Lung (tissue), 12 donors: ENCODE data around the gene CDCP2. TPM values are rescaled to one million over a fixed set of nuclear protein-coding genes. Genes with fewer than 3 reads are reported as not detected.

ENCODE experiments used
- ATAC-seq: fragments of 200-7000 bp; cut with Tn5 transposase; one replicate; pipeline ENCODE4 v1.9.1; 2020; ENCODE audit warnings: moderate number of reproducible peaks; ENCODE audit not compliant: insufficient read depth, low FRiP score
- DNase-seq, 3 donors: peaks; one replicate each; pipeline ENCODE4 v3.0.0-alpha.2; 2013 to 2017
- H3K27ac ChIP-seq, 2 donors: one replicate each; pipeline ENCODE4 v1.5.1; 2013; ENCODE audit warnings: mild to moderate bottlenecking in 2 of 2, moderate library complexity in 2 of 2, control low read depth in 1 of 2, inconsistent platforms in 1 of 2, low read depth in 1 of 2, low read length in 1 of 2
- H3K27me3 ChIP-seq, 3 donors: one replicate each; pipeline ENCODE4 v1.5.1; 2013; ENCODE audit warnings: low read length in 2 of 3; ENCODE audit not compliant: control insufficient read depth in 3 of 3, insufficient read depth in 3 of 3
- H3K36me3 ChIP-seq, 4 donors: one replicate each; pipeline ENCODE4 v1.5.1; 2013; ENCODE audit warnings: low read length in 4 of 4, mild to moderate bottlenecking in 1 of 4, moderate library complexity in 1 of 4; ENCODE audit not compliant: control insufficient read depth in 4 of 4, insufficient read depth in 4 of 4
- H3K4me1 ChIP-seq, 5 donors: one replicate each; pipeline ENCODE4 v1.5.1; 2013; ENCODE audit warnings: low read length in 5 of 5, mild to moderate bottlenecking in 2 of 5, moderate library complexity in 1 of 5; ENCODE audit not compliant: control insufficient read depth in 5 of 5, insufficient read depth in 5 of 5
- H3K4me3 ChIP-seq: one replicate; pipeline ENCODE4 v1.5.1; 2013; ENCODE audit warnings: mild to moderate bottlenecking, control low read depth, moderate library complexity
- H3K9ac ChIP-seq, 2 donors: one replicate each; pipeline ENCODE4 v1.5.1; 2013; ENCODE audit warnings: low read length in 2 of 2, control low read depth in 1 of 2; ENCODE audit not compliant: insufficient read depth in 1 of 2
- H3K9me3 ChIP-seq, 4 donors: one replicate each; pipeline ENCODE4 v1.5.1; 2013; ENCODE audit warnings: low read length in 3 of 4, mild to moderate bottlenecking in 1 of 4, moderate library complexity in 1 of 4; ENCODE audit not compliant: control insufficient read depth in 4 of 4, insufficient read depth in 3 of 4
- WGBS, 2 donors: extraction: QIAGEN DNeasy Blood & Tissue Kit; methylation state at CpG; one replicate each; pipeline ENCODE4 v1.1.7; 2013; 5-methylcytosine and 5-hydroxymethylcytosine counted together
- polyA plus RNA-seq, 2 donors: library from polyadenylated mRNA; stranded (reverse); fragments of 200-250 nt; gene quantifications; one replicate each; pipeline ENCODE4 v1.2.1, GENCODE V29; 2013
- total RNA-seq, 2 donors: library from RNA; depleted of rRNA in 1 of 2; stranded (reverse); fragments of >200 nt in 1 of 2; gene quantifications; one replicate each; pipeline ENCODE4 v1.2.1, GENCODE V29; 2014 to 2021
- TF ChIP-seq, protein P1 (sequence below): IDR thresholded peaks from 2 replicates; pipeline ENCODE4 v1.5.1; 2012; ENCODE audit warnings: mild to moderate bottlenecking; ENCODE audit errors: control extremely low read depth, extremely low read depth
- donor health status: control.
- donor health status: control.
- donor health status: Bipolar disorder and iron deficiency.
- donor health status: healthy.
- donor health status: DM: yes; HTN: yes; CAD: no.

CDCP2 gene
- total and polyA plus RNA-seq, 4 donors, result 0.02 to 0.28 (median 0.14) TPM; not detected in 1

DNA sequence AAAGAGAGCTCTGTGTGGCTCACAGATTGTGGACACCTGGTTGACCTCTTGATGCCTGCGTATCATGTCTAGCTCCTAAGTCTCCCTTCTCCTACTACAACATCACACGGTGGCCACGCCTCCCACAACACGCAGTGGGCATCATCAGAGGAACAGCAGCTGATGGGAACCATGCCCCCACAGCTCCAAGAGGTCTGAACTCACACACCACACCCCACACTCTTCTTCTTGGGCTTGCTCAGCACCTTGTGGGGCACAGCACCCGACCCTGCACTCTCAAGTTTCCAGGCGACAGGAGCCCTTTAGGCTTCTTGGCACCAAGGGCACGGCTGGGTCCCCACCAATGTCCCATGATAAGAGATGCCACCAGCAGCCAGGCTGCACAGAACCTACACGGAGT, 18.8 kb upstream of the CDCP2 start:
- peaks cover 0 to 9% (median 0%) of the 10 kb centered on the region in 4 donors for H3K36me3 ChIP-seq
- H3K27me3 ChIP-seq, result no peaks in the 10 kb centered on the region
- TF ChIP-seq, protein P1, sequence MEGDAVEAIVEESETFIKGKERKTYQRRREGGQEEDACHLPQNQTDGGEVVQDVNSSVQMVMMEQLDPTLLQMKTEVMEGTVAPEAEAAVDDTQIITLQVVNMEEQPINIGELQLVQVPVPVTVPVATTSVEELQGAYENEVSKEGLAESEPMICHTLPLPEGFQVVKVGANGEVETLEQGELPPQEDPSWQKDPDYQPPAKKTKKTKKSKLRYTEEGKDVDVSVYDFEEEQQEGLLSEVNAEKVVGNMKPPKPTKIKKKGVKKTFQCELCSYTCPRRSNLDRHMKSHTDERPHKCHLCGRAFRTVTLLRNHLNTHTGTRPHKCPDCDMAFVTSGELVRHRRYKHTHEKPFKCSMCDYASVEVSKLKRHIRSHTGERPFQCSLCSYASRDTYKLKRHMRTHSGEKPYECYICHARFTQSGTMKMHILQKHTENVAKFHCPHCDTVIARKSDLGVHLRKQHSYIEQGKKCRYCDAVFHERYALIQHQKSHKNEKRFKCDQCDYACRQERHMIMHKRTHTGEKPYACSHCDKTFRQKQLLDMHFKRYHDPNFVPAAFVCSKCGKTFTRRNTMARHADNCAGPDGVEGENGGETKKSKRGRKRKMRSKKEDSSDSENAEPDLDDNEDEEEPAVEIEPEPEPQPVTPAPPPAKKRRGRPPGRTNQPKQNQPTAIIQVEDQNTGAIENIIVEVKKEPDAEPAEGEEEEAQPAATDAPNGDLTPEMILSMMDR, result no peak
- no peak for DNase-seq
- ATAC-seq, result no peak
- no peak overlapping the region for H3K9ac ChIP-seq
- WGBS, 2 donors, result 93 to 96% methylated on average over 8 of the region's 8 CpGs
- no peak overlapping the region for H3K4me3 ChIP-seq
- peaks cover 0 to 6% (median 0%) of the 10 kb centered on the region in 5 donors for H3K4me1 ChIP-seq
- no peak overlapping the region for H3K27ac ChIP-seq
- H3K9me3 ChIP-seq, result no peaks in the 10 kb centered on the region

- DNase-seq, result no peak
- no peaks in the 10 kb centered on the region for H3K27me3 ChIP-seq
- H3K4me3 ChIP-seq, result no peak overlapping the region
- H3K9ac ChIP-seq, result no peak overlapping the region
- H3K27ac ChIP-seq, result no peak overlapping the region
- no peak for ATAC-seq
- H3K4me1 ChIP-seq, result peaks cover 0 to 6% (median 0%) of the 10 kb centered on the region in 5 donors
- H3K9me3 ChIP-seq, result no peaks in the 10 kb centered on the region
- H3K36me3 ChIP-seq, result peaks cover 0 to 9% (median 0%) of the 10 kb centered on the region in 4 donors
- TF ChIP-seq, protein P1, result no peak
- 80 to 85% methylated on average over 8 of the region's 8 CpGs for WGBS, 2 donors
Measured at GRCh38 chr1:54171016-54171415, 18.2 kb upstream of the CDCP2 start.

GRCh38 chr1:54169068-54169467, 16.3 kb upstream of the CDCP2 start:
- Histone ChIP-seq H3K9me3 (no peaks in the 10 kb centered on the region), H3K27ac (no peak overlapping the region), H3K27me3 (no peaks in the 10 kb centered on the region), H3K9ac (no peak overlapping the region), H3K36me3 (peaks cover 0 to 5% (median 0%) of the 10 kb centered on the region in 4 donors), H3K4me3 (no peak overlapping the region), H3K4me1 (peaks cover 0 to 6% (median 0%) of the 10 kb centered on the region in 5 donors)
- ATAC-seq (no peak), DNase-seq (no peak)
- WGBS, 2 donors, result 78 to 82% methylated on average over 3 of the region's 3 CpGs
- TF ChIP-seq, protein P1, result no peak
